Testis (tissue), 3 donors: ENCODE data around the gene FARS2. TPM values are rescaled to one million over a fixed set of nuclear protein-coding genes. Genes with fewer than 3 reads are reported as not detected.

Source experiments
- DNase-seq: peaks from one replicate; pipeline ENCODE4 v3.0.0-alpha.2; 2019
- H3K27ac ChIP-seq, 2 donors: fragments of 200-600 bp; sonication (generic); one replicate each; pipeline ENCODE4 v1.5.1; 2019
- H3K27me3 ChIP-seq: fragments of 200-600 bp; sonication (generic); one replicate; pipeline ENCODE4 v1.5.1; 2019
- H3K36me3 ChIP-seq: fragments of 200-600 bp; sonication (generic); one replicate; pipeline ENCODE4 v1.5.1; 2017; ENCODE audit warnings: low read depth; ENCODE audit errors: missing control alignments
- H3K4me1 ChIP-seq: fragments of 200-600 bp; sonication (generic); one replicate; pipeline ENCODE4 v1.5.1; 2019
- H3K4me3 ChIP-seq, 2 donors: fragments of 200-600 bp; sonication (generic); one replicate each; pipeline ENCODE4 v1.5.1; 2017 to 2019
- H3K9me3 ChIP-seq: fragments of 200-600 bp; sonication (generic); one replicate; pipeline ENCODE4 v1.5.1; 2017
- CTCF ChIP-seq, 3 experiments: fragments of 450-650 bp in 2 of 3; fragments of 200-600 bp in 1 of 3; sonication (generic) in 1 of 3; IDR thresholded peaks; one replicate each; pipeline ENCODE4 v1.5.1; 2016 to 2019; ENCODE audit warnings: antibody characterized with exemption in 3 of 3, mild to moderate bottlenecking in 2 of 3, moderate library complexity in 1 of 3
- POLR2A ChIP-seq: fragments of 450-650 bp; IDR thresholded peaks from one replicate; pipeline ENCODE4 v1.6.1; 2017; ENCODE audit warnings: antibody characterized with exemption, mild to moderate bottlenecking, moderate library complexity
- WGBS, 2 donors: methylation state at CpG; one replicate each; pipeline ENCODE4 v1.1.5; 2018; 5-methylcytosine and 5-hydroxymethylcytosine counted together
- intact Hi-C: fragments of 100-400 bp; cut with DNase I; formaldehyde crosslinking; loops from one replicate; pipeline ENCODE4 v1.15.1; 2023; ENCODE audit warnings: low total_unique reads
- polyA plus RNA-seq: library from polyadenylated mRNA; stranded (reverse); fragments of 350-450 nt; fragmentation: Illumina TruSeq; extraction: RNeasy Lipid Tissue Mini Kit (QIAGEN cat#74804); gene quantifications from one replicate; pipeline ENCODE4 v1.2.3, GENCODE V29; 2014; ENCODE audit warnings: low read depth, low replicate concordance; ENCODE audit not compliant: insufficient read depth
- total RNA-seq, 2 donors: library from RNA; depleted of rRNA; stranded (reverse); fragments of >200 nt; gene quantifications; one replicate each; pipeline ENCODE4 v1.2.3, GENCODE V29; 2016

FARS2 gene
- total and polyA plus RNA-seq, 3 donors from 2014 or later: 15.4 to 26.8 (median 22.1) TPM

DNA sequence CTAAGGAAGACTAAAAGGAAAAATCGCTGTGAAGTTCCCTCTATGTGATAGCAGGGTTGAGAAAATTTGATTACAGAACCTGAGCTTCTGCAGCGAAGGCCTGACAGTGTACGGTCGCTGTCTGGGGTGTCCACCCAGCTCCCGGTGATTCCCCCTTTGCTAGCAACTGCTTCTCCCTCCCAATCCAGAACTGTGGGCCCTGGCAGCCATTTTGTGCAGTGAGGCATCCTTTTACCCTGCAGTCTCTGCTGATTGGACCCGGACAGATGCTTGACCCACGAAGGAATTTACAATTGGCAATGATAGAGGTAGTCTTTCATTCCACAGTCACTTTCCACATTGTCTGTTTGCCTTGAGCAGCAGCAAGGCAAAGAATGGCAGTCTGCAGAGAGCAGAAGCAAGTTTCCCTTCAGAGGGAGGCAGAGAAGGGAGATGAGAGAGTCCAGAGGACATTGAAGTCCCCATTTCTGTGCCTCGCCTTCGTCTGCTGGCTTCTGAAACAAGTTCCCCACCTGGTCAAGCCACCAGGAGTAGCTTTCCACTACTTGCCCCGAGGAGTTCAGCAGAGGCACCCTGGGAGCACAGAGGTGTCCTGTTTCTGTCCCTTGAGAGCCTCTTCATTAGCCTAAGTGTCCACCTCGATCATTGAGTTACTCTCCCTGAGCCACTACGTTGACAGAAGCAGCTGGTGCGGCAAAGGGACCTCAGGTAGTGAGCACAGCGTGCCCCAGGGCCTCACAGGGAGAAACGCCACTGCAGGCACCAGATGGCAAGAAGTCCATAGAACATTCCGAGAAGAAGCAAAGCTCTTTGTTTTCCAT lies 375.1 kb downstream of the FARS2 start:
- DNase-seq: no peak
- WGBS, 2 donors: 83 to 88% methylated on average over 11 to 16 of the region's 16 CpGs
- TF ChIP-seq POLR2A (no peak), CTCF (IDR thresholded peaks at IDR 0.05) (no peak)
- intact Hi-C loops: no loop called here
- H3K27ac ChIP-seq: no peak overlapping the region
- H3K9me3 ChIP-seq: no peaks in the 10 kb centered on the region
- H3K4me1 ChIP-seq: no peaks in the 10 kb centered on the region
- no peaks in the 10 kb centered on the region for H3K27me3 ChIP-seq
- no peak overlapping the region for H3K4me3 ChIP-seq
- no peaks in the 10 kb centered on the region for H3K36me3 ChIP-seq

DNA sequence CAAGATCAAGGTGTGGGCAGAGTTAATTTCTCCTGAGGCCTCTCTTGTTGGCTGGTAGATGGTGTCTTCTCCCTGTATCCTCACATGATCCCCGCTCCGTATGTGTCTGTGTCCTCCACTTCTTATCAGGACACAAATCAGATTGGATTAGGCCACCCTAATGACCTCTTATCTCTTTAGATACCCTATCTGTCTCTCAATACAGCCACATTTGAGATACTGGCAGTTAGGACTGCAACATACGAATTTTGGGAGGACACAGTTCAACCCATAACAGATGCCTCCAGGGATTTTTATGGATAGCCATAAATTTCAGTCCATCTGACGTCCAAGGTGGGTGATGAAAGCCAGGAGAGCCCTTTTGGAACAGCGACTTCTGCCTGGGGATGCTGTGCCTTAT lies 376.4 kb downstream of the FARS2 start:
- Histone ChIP-seq H3K27me3 (no peaks in the 10 kb centered on the region), H3K4me3 (no peak overlapping the region), H3K4me1 (no peaks in the 10 kb centered on the region), H3K36me3 (no peaks in the 10 kb centered on the region), H3K27ac (no peak overlapping the region), H3K9me3 (no peaks in the 10 kb centered on the region)
- intact Hi-C loops: no loop called here
- DNase-seq: no peak
- TF ChIP-seq CTCF (IDR thresholded peaks at IDR 0.05) (no peak), POLR2A (no peak)
- WGBS, 2 donors: 82 to 83% methylated on average over 5 of the region's 5 CpGs

GRCh38 chr6:5638666-5639065 lies 377.4 kb downstream of the FARS2 start:
- H3K4me1 ChIP-seq: no peaks in the 10 kb centered on the region
- no peaks in the 10 kb centered on the region for H3K9me3 ChIP-seq
- H3K27ac ChIP-seq: no peak overlapping the region
- intact Hi-C loops: no loop called here
- H3K36me3 ChIP-seq: no peaks in the 10 kb centered on the region
- H3K4me3 ChIP-seq: no peak overlapping the region
- no peak for DNase-seq
- H3K27me3 ChIP-seq: no peaks in the 10 kb centered on the region
- TF ChIP-seq CTCF (IDR thresholded peaks at IDR 0.05) (no peak), POLR2A (no peak)
- whole genome bisulfite sequencing, 2 donors: 89 to 93% methylated on average over 1 to 8 of the region's 8 CpGs

- intact Hi-C loops: no loop called here
- TF ChIP-seq CTCF (IDR thresholded peaks at IDR 0.05): no peak
- TF ChIP-seq POLR2A: no peak
- Histone ChIP-seq H3K9me3 (no peaks in the 10 kb centered on the region), H3K36me3 (no peaks in the 10 kb centered on the region), H3K27ac (no peak overlapping the region), H3K27me3 (no peaks in the 10 kb centered on the region), H3K4me1 (no peaks in the 10 kb centered on the region), H3K4me3 (no peak overlapping the region)
- 97 to 98% methylated on average over 2 of the region's 2 CpGs for whole genome bisulfite sequencing, 2 donors
- DNase-seq: no peak
Observed at GRCh38 chr6:5639193-5639592, 377.9 kb downstream of the FARS2 start.

GRCh38 chr6:5640614-5641013 lies 379.3 kb downstream of the FARS2 start:
- intact Hi-C loops: no loop called here
- 93 to 98% methylated on average over 4 of the region's 4 CpGs for WGBS, 2 donors
- H3K36me3 ChIP-seq: no peaks in the 10 kb centered on the region
- no peak overlapping the region for H3K4me3 ChIP-seq
- no peaks in the 10 kb centered on the region for H3K27me3 ChIP-seq
- no peaks in the 10 kb centered on the region for H3K4me1 ChIP-seq
- TF ChIP-seq POLR2A (no peak), CTCF (IDR thresholded peaks at IDR 0.05) (no peak)
- no peak overlapping the region for H3K27ac ChIP-seq
- DNase-seq: no peak
- H3K9me3 ChIP-seq: no peaks in the 10 kb centered on the region
